IMR-90 (cell line): ENCODE measurements around the gene RELCH. TPM values are rescaled to one million over a fixed set of nuclear protein-coding genes. Genes with fewer than 3 reads are reported as not detected.

ENCODE experiments used
- ATAC-seq: fragments of 200-7000 bp; cut with Tn5 transposase; 2 replicates; pipeline ENCODE4 v1.9.1; 2020; ENCODE audit warnings: low read depth, mild to moderate bottlenecking, moderate library complexity
- BruUV-seq: library from RNA; stranded (reverse); fragments of 400-500 nt; replicated peaks from 2 replicates; lab custom pipeline; 2021; lab: Mats Ljungman, UMichigan
- CTCF ChIA-PET: fragments of 300-600 bp; formaldehyde crosslinking; extraction: SDS; loops from one replicate; lab custom pipeline; 2021; ENCODE audit warnings: antibody characterized with exemption; lab: Yijun Ruan, JAX
- POLR2A ChIA-PET: fragments of 300-600 bp; sonication (Branson Sonifier 250); formaldehyde crosslinking; loops from one replicate; lab custom pipeline; 2022; ENCODE audit warnings: antibody characterized with exemption; ENCODE audit not compliant: unreplicated experiment; lab: Charles Lee
- DNase-seq: peaks from one replicate; pipeline ENCODE4 v3.0.0; 2013
- H2AFZ ChIP-seq: replicated peaks from 2 replicates; pipeline ENCODE3; 2013; ENCODE audit warnings: low read length, mild to moderate bottlenecking; ENCODE audit not compliant: poor library complexity
- H2AK5ac ChIP-seq: 2 replicates; pipeline ENCODE4 v1.6.1; 2013; ENCODE audit warnings: low read depth, low read length, inconsistent platforms
- H2AK9ac ChIP-seq: replicated peaks from 2 replicates; pipeline ENCODE3; 2013; ENCODE audit warnings: mild to moderate bottlenecking, low read depth, low read length, moderate library complexity; ENCODE audit not compliant: poor library complexity
- H2BK120ac ChIP-seq: 2 replicates; pipeline ENCODE4 v1.6.1; 2013; ENCODE audit warnings: low read depth, low read length, inconsistent platforms
- H2BK15ac ChIP-seq: 3 replicates; pipeline ENCODE4 v1.6.1; 2013; ENCODE audit warnings: low read depth, low read length, inconsistent platforms
- H2BK20ac ChIP-seq: 2 replicates; pipeline ENCODE4 v1.6.1; 2013; ENCODE audit warnings: low read depth, mild to moderate bottlenecking, inconsistent platforms, low read length, moderate library complexity
- H2BK5ac ChIP-seq: 2 replicates; pipeline ENCODE4 v1.6.1; 2013; ENCODE audit warnings: mild to moderate bottlenecking, low read depth, low read length, inconsistent platforms; ENCODE audit not compliant: poor library complexity, severe bottlenecking
- H3K14ac ChIP-seq: replicated peaks from 2 replicates; pipeline ENCODE4 v1.6.1; 2013; ENCODE audit warnings: low read depth, low read length, inconsistent platforms
- H3K18ac ChIP-seq: 2 replicates; pipeline ENCODE4 v1.6.1; 2013; ENCODE audit warnings: low read depth, low read length, control low read depth
- H3K23ac ChIP-seq: 2 replicates; pipeline ENCODE4 v1.6.1; 2013; ENCODE audit warnings: low read depth, low read length, inconsistent platforms
- H3K27ac ChIP-seq: 2 replicates; pipeline ENCODE4 v1.5.1; 2013; ENCODE audit warnings: mild to moderate bottlenecking, control low read depth, low read length; ENCODE audit not compliant: insufficient read depth
- H3K27me3 ChIP-seq: 2 replicates; pipeline ENCODE4 v1.6.1; 2013; ENCODE audit warnings: low read length; ENCODE audit not compliant: control insufficient read depth, insufficient read depth
- H3K36me3 ChIP-seq: 2 replicates; pipeline ENCODE4 v1.6.1; 2013; ENCODE audit warnings: low read length, mixed read lengths; ENCODE audit not compliant: control insufficient read depth, insufficient read depth
- H3K4ac ChIP-seq: 2 replicates; pipeline ENCODE4 v1.6.1; 2013; ENCODE audit warnings: low read depth, low read length, inconsistent platforms
- H3K4me1 ChIP-seq: 2 replicates; pipeline ENCODE4 v1.6.1; 2013; ENCODE audit warnings: low read length, mixed read lengths; ENCODE audit not compliant: control insufficient read depth, insufficient read depth
- H3K4me2 ChIP-seq: 2 replicates; pipeline ENCODE4 v1.6.1; 2013; ENCODE audit warnings: low read depth, mild to moderate bottlenecking, control low read depth, low read length, moderate library complexity
- H3K4me3 ChIP-seq: 2 replicates; pipeline ENCODE4 v1.5.1; 2013; ENCODE audit warnings: low read depth, mild to moderate bottlenecking, control low read depth, low read length, moderate library complexity; ENCODE audit not compliant: insufficient read depth
- H3K56ac ChIP-seq: 2 replicates; pipeline ENCODE4 v1.6.1; 2013; ENCODE audit warnings: low read length, inconsistent platforms; ENCODE audit not compliant: insufficient read depth; ENCODE audit errors: extremely low read depth
- H3K79me1 ChIP-seq, 2 experiments: 2 replicates each; pipeline ENCODE4 v1.6.1; 2013; ENCODE audit warnings: low read length in 2 of 2, inconsistent platforms in 1 of 2, low read depth in 1 of 2
- H3K9ac ChIP-seq: 2 replicates; pipeline ENCODE4 v1.6.1; 2013; ENCODE audit warnings: low read depth, low read length, control low read depth
- H3K9me1 ChIP-seq: 2 replicates; pipeline ENCODE4 v1.6.1; 2013; ENCODE audit warnings: low read length, inconsistent platforms; ENCODE audit not compliant: insufficient read depth
- H3K9me3 ChIP-seq: 2 replicates; pipeline ENCODE4 v1.6.1; 2013; ENCODE audit warnings: low read length; ENCODE audit not compliant: control insufficient read depth, insufficient read depth
- H4K20me1 ChIP-seq: 2 replicates; pipeline ENCODE4 v1.6.1; 2013; ENCODE audit warnings: low read length, inconsistent platforms; ENCODE audit not compliant: insufficient read depth
- H4K5ac ChIP-seq: 2 replicates; pipeline ENCODE4 v1.6.1; 2013; ENCODE audit warnings: mild to moderate bottlenecking, low read depth, low read length, control low read depth
- H4K8ac ChIP-seq, 2 experiments: 2 replicates each; pipeline ENCODE4 v1.6.1; 2013; ENCODE audit warnings: low read depth in 2 of 2, low read length in 2 of 2, control low read depth in 1 of 2, inconsistent platforms in 1 of 2
- H4K91ac ChIP-seq: 2 replicates; pipeline ENCODE4 v1.6.1; 2013; ENCODE audit warnings: low read depth, low read length, inconsistent platforms; ENCODE audit not compliant: insufficient read depth
- POLR2A ChIP-seq: IDR thresholded peaks from 2 replicates; pipeline ENCODE4 v1.6.1; 2012; ENCODE audit warnings: mild to moderate bottlenecking, low read depth, low read length
- RFX5 ChIP-seq: IDR thresholded peaks from 2 replicates; pipeline ENCODE4 v1.8.0; 2012; ENCODE audit warnings: low read depth, mild to moderate bottlenecking, low read length, moderate library complexity
- WGBS, 2 experiments: methylation state at CpG; one replicate each; pipeline versions ENCODE4 v1.1.5 to v1.1.7; 2013; ENCODE audit warnings: missing lambda C conversion rate in 2 of 2; ENCODE audit not compliant: insufficient read length in 1 of 2; ENCODE audit errors: extremely low coverage in 2 of 2; 5-methylcytosine and 5-hydroxymethylcytosine counted together
- dilution Hi-C: fragments of 300-500 bp; cut with HindIII; formaldehyde crosslinking; loops from one replicate; pipeline ENCODE4 v1.14.3; 2018; ENCODE audit warnings: low sequenced_read_pairs; ENCODE audit not compliant: unreplicated experiment
- in situ Hi-C: fragments of 300-500 bp; cut with MboI; formaldehyde crosslinking; loops from 3 replicates; pipeline ENCODE4 v1.14.3; 2019; ENCODE audit warnings: low sequenced_read_pairs, inconsistent platforms, mixed read lengths
- intact Hi-C: fragments of 100-400 bp; cut with micrococcal nuclease; formaldehyde crosslinking; loops from 2 replicates; pipeline ENCODE4 v1.10.0; 2022
- polyA plus RNA-seq, 3 experiments: library from polyadenylated mRNA; depleted of rRNA; stranded (reverse); fragments of >200 nt; gene quantifications; 2 replicates each; pipeline ENCODE4 v1.2.3, GENCODE V29; 2012; ENCODE audit warnings: low replicate concordance in 1 of 3
- total RNA-seq: library from RNA; depleted of rRNA; stranded (reverse); fragments of >200 nt; gene quantifications from 2 replicates; pipeline ENCODE4 v1.2.3, GENCODE V29; 2012
- TF ChIP-seq, protein P1 (sequence below): fragments of 150-350 bp; IDR thresholded peaks from 2 replicates; pipeline ENCODE4 v1.6.1; 2016; ENCODE audit warnings: low read depth, mild to moderate bottlenecking, low read length, moderate library complexity, borderline replicate concordance

Gene RELCH
- total and polyA plus RNA-seq, 2 of the 4 experiments (the other 2 are of a cell fraction) = 14.4 to 52.5 TPM

GRCh38 chr18:62248313-62248712 lies 61.3 kb downstream of the RELCH start:
- ChIA-PET POLR2A (no interaction called here), CTCF (interaction anchor here (1.5 to 1.6 kb wide), 2 partner anchors 8 to 66 kb away, joined by 9 read pairs; no protein-coding TSS in a partner anchor)
- Histone ChIP-seq H2AK9ac (no peak overlapping the region), H2BK120ac (no peak overlapping the region), H3K79me1 (no peaks in the 10 kb centered on the region), H4K91ac (no peak overlapping the region), H3K18ac (no peak overlapping the region), H3K4me2 (no peak overlapping the region), H4K20me1 (no peaks in the 10 kb centered on the region), H2BK5ac (no peak overlapping the region), H3K9ac (no peak overlapping the region), H3K4me1 (no peaks in the 10 kb centered on the region), H4K8ac (no peak overlapping the region), H3K14ac (no peak overlapping the region), H2BK20ac (no peak overlapping the region), H3K36me3 (0 out of 2 replicates have a peak, but pooled peaks cover 1% of the 10 kb centered on the region), H3K27ac (no peak overlapping the region), H3K9me3 (no peaks in the 10 kb centered on the region), H3K23ac (no peak overlapping the region), H2AFZ (no peak overlapping the region), H3K27me3 (no peaks in the 10 kb centered on the region), H4K5ac (no peak overlapping the region), H3K4me3 (no peak overlapping the region), H2AK5ac (no peak overlapping the region), H2BK15ac (no peak overlapping the region), H3K4ac (no peak overlapping the region), H3K56ac (no peak overlapping the region), H3K9me1 (no peaks in the 10 kb centered on the region)
- DNase-seq = no peak
- BruUV-seq = no TSS peak
- no CpG with 5 or more reads among the region's 1 CpG for WGBS, 2 experiments
- in situ Hi-C loops = loop anchor here (5.0 kb wide), 1 partner anchor 61 kb away; the partner anchor contains the start of genes PIGN and RELCH
- dilution Hi-C loops = no loop called here
- intact Hi-C loops = no loop called here
- ATAC-seq = no peak
- no peak for TF ChIP-seq POLR2A
- no peak for TF ChIP-seq RFX5
- TF ChIP-seq, protein P1, sequence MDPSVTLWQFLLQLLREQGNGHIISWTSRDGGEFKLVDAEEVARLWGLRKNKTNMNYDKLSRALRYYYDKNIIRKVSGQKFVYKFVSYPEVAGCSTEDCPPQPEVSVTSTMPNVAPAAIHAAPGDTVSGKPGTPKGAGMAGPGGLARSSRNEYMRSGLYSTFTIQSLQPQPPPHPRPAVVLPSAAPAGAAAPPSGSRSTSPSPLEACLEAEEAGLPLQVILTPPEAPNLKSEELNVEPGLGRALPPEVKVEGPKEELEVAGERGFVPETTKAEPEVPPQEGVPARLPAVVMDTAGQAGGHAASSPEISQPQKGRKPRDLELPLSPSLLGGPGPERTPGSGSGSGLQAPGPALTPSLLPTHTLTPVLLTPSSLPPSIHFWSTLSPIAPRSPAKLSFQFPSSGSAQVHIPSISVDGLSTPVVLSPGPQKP = no peak
